ENCODE measurements around the gene FLNB.

The FLNB gene

DNA sequence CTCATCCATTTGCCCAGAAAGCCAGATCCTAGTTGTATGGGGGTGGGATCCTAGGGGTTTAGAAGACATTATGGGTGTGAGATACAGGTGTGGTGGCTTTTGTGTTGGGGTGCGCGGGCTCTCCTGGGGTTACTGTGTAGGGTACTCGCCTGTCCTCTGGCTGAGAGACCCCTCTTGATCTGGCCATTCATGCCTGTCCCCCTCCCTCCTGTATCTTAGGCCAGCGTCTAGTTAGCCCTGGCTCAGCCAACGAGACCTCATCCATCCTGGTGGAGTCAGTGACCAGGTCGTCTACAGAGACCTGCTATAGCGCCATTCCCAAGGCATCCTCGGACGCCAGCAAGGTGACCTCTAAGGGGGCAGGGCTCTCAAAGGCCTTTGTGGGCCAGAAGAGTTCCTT lies 161.1 kb downstream of the FLNB start:
- Mint-ChIP-seq H3K4me3 (no peak overlapping the region), H3K27me3 (no peaks in the 10 kb centered on the region), H3K4me1 (peaks cover 12% of the 10 kb centered on the region), H3K27ac (peak overlapping the region in 1 of 2 donors; percentile 21), H3K9me3 (no peaks in the 10 kb centered on the region)
- ATAC-seq = no peak
- no peak for DNase-seq

GRCh38 chr3:58170376-58170775 lies 162.2 kb downstream of the FLNB start:
- H3K4me1 Mint-ChIP-seq = peaks cover 11% of the 10 kb centered on the region
- H3K27ac Mint-ChIP-seq = no peak overlapping the region
- H3K9me3 Mint-ChIP-seq = no peaks in the 10 kb centered on the region
- peaks cover 2% of the 10 kb centered on the region for H3K27me3 Mint-ChIP-seq
- no peak for DNase-seq
- ATAC-seq = no peak
- H3K4me3 Mint-ChIP-seq = no peak overlapping the region

GRCh38 chr3:58171126-58171525 lies 162.9 kb downstream of the FLNB start:
- Mint-ChIP-seq H3K4me3 (no peak overlapping the region), H3K27me3 (peaks cover 9% of the 10 kb centered on the region), H3K27ac (no peak overlapping the region), H3K4me1 (peaks cover 10% of the 10 kb centered on the region), H3K9me3 (no peaks in the 10 kb centered on the region)
- ATAC-seq (no peak), DNase-seq (no peak)

DNA sequence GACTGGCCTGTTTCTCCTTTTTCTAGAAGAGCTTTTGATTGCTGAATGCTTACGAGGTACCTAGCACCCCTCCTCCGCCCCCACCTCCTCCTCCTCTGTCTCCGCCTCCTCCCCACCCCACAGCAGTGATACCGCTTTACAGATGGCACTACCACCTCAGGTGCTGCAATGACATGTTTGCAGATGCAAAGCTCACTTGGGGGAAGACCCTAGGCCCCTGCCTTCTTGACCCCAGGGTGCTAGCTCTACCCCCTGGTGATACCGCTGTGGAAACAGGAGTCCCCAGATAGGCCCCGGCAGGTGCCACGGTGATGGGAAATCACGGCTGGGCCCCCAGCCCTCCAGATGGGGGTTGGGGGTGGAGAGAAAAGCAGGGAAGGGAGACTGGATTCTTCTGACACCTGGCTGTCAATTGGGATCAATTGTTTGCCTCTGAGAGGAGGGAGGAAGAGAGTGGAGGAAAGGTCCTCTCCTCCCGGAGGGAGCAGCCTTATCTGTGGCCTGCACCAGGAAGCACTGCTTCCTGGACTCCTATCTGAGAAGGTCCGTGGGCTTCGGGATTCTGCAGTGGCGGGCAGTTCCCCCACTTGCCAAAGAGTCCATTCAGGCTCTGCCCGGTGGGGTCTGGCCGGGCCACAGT lies 164.9 kb downstream of the FLNB start:
- H3K27ac Mint-ChIP-seq = no peak overlapping the region
- H3K27me3 Mint-ChIP-seq = peaks cover 14% of the 10 kb centered on the region
- no peak overlapping the region for H3K4me3 Mint-ChIP-seq
- DNase-seq = no peak
- H3K9me3 Mint-ChIP-seq = no peaks in the 10 kb centered on the region
- no peak for ATAC-seq
- peaks cover 31% of the 10 kb centered on the region for H3K4me1 Mint-ChIP-seq

GRCh38 chr3:58173669-58174398 lies 165.6 kb downstream of the FLNB start:
- ATAC-seq (peak; percentile 35), DNase-seq (peak; percentile 49 to 66)
- H3K27me3 Mint-ChIP-seq = peaks cover 20% of the 10 kb centered on the region
- H3K4me3 Mint-ChIP-seq = no peak overlapping the region
- H3K4me1 Mint-ChIP-seq = peaks cover 38% of the 10 kb centered on the region
- no peaks in the 10 kb centered on the region for H3K9me3 Mint-ChIP-seq
- no peak overlapping the region for H3K27ac Mint-ChIP-seq

DNA sequence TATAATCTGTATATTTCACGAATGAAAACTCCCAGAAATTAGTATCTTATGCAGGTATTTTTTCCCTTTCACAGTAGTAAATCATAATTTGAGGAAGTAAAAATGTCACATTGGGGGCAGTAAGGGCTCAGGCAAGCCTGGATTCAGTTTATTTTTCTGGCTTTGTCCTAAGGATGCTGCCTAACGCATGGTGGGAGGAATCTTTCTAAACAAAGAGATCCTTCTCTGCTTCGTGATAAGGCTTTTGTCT lies 166.9 kb downstream of the FLNB start:
- H3K4me1 Mint-ChIP-seq = peaks cover 41% of the 10 kb centered on the region
- ATAC-seq = no peak
- no peaks in the 10 kb centered on the region for H3K9me3 Mint-ChIP-seq
- no peak overlapping the region for H3K27ac Mint-ChIP-seq
- no peak for DNase-seq
- H3K4me3 Mint-ChIP-seq = no peak overlapping the region
- H3K27me3 Mint-ChIP-seq = peaks cover 22% of the 10 kb centered on the region

GRCh38 chr3:58175437-58176184 lies 167.4 kb downstream of the FLNB start:
- Mint-ChIP-seq H3K4me1 (peaks cover 41% of the 10 kb centered on the region), H3K27ac (peak overlapping the region in 1 of 2 donors; percentile 22)
- no peak for DNase-seq

GRCh38 chr3:58176185-58176530 lies 167.9 kb downstream of the FLNB start:
- DNase-seq (no peak), ATAC-seq (no peak)
- Mint-ChIP-seq H3K4me1 (peaks cover 41% of the 10 kb centered on the region), H3K27ac (no peak overlapping the region), H3K9me3 (no peaks in the 10 kb centered on the region), H3K27me3 (peaks cover 29% of the 10 kb centered on the region), H3K4me3 (no peak overlapping the region)

More at GRCh38 chr3:58175437-58176184, 167.4 kb downstream of the FLNB start:
- ATAC-seq = no peak
- H3K4me3 Mint-ChIP-seq = no peak overlapping the region
- H3K9me3 Mint-ChIP-seq = no peaks in the 10 kb centered on the region
- peaks cover 27% of the 10 kb centered on the region for H3K27me3 Mint-ChIP-seq

DNA sequence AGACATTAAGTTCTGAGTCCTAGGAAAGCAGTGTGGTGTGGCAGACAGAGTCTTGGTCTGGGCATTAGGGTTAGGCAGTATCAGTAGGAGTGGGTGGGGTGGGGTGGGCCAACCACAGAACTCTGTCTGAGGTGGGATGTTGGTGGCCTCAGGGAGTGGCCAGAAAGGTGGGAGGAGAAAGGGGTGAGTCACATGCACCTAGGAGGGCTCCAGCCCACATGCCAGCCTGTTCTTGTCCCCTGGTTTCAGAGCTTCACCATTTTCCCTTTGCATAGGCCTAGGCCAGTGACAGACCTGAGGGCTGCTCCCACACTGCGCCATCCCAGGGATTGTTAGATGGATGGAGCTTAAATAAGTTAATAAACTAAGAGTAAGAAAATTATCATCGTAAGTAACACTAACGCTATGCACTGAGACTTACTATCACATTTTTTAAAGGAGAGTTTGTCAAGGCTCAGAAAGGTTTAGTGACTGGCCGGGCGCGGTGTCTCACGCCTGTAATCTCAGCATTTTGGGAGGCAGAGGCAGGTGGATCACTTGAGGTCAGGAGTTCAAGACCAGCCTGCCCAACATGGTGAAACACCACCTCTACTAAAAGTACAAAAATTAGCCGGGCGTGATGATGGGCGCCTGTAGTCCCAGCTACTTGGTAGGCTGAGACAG lies 168.7 kb downstream of the FLNB start:
- H3K9me3 Mint-ChIP-seq = no peaks in the 10 kb centered on the region
- ATAC-seq (no peak), DNase-seq (no peak)
- peak overlapping the region; percentile 81 to 83 for H3K4me3 Mint-ChIP-seq
- peaks cover 29% of the 10 kb centered on the region for H3K27me3 Mint-ChIP-seq
- H3K27ac Mint-ChIP-seq = peak overlapping the region in 1 of 2 donors; percentile 76
- H3K4me1 Mint-ChIP-seq = peaks cover 41% of the 10 kb centered on the region

GRCh38 chr3:58177747-58178527 lies 169.7 kb downstream of the FLNB start:
- ATAC-seq (peak; percentile 69), DNase-seq (peak; percentile 88)
- peaks cover 29% of the 10 kb centered on the region for H3K27me3 Mint-ChIP-seq
- H3K4me3 Mint-ChIP-seq = peak overlapping the region; percentile 81 to 83
- H3K9me3 Mint-ChIP-seq = no peaks in the 10 kb centered on the region
- H3K4me1 Mint-ChIP-seq = peaks cover 41% of the 10 kb centered on the region
- H3K27ac Mint-ChIP-seq = peak overlapping the region; percentile 19 to 78

DNA sequence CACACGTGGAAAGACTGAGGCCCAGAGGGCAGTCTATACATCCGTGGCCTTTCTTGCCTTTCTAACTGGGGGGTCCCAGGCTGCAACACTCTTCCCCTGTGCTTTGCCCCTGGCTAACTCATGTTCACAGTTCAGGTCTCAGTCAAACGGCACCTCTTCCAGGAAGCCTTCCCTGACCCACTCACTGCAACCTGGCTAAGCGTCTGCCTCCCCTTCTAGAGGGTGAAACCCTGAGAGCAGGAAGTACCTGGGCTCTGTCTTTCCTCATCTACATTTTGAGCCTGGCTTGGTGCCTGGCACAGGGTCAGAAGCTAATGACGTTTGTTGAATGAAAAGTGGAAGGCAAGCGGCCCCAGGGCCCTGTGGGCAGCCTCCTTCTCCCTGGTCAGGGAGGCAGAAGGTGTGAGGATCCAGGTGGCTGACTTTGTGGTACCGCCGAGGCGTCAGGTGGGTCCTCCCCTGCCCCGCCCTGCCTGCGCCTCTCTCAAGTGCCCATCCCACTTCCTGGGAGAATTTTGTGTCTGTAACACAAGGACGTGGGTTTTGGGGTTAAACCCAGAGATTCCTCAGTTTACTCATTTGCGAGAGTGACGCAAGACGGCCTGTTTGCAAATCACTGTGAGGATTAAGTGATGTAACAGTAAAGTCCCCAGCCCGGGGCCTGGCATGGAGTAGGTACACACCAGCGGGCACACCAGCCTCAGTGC lies 170.5 kb downstream of the FLNB start:
- Mint-ChIP-seq H3K4me3 (peak overlapping the region; percentile 81 to 83), H3K27ac (peak overlapping the region in 1 of 2 donors; percentile 19), H3K4me1 (peaks cover 37% of the 10 kb centered on the region), H3K27me3 (peaks cover 29% of the 10 kb centered on the region), H3K9me3 (no peaks in the 10 kb centered on the region)
- peak in 1 of 2 donors; percentile 64 for DNase-seq
- ATAC-seq = peak; percentile 66

DNA sequence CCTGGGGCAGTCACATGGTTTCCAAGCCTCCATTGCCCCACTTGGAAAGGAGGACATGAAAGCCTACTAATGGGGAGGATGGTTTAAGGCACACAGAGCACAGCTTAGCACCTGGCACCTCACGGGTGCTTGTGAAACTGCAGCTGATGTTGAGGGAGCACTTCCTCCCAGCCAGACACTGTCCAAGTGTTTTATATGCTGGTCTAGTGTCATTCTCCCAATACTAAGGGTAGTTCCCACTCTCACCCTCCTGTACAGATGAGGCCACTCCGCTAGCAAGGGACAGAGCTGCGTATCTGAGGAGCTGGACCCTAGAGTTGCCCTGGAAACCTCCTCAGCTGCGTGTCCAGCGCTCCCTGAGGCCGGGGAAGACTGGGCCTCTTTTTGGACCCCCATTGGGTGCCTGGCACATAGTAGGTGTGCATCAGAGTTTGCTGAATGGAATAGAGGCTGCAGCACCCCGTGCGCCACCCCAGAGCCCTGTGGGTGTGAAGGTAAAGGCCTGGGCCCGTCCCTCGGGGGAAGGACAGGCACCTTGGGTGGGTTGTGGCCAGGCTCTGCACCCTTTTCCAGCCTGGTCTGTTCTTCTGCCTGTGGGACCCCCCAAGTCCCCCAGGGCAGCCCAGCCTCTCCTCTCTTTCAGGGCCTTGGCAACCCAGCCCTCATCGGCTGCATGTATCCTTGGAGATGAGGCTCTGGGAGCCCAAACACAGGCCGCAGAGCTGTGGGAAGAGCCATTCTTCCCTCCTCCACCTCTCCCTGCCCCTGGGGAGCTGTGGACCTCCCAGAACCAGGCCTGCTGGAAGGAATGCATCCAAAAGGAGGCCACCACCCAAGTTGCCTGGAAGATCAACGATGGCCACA lies 171.2 kb downstream of the FLNB start:
- peaks cover 29% of the 10 kb centered on the region for H3K27me3 Mint-ChIP-seq
- ATAC-seq (no peak), DNase-seq (no peak)
- no peaks in the 10 kb centered on the region for H3K9me3 Mint-ChIP-seq
- peaks cover 37% of the 10 kb centered on the region for H3K4me1 Mint-ChIP-seq
- no peak overlapping the region for H3K27ac Mint-ChIP-seq
- peak overlapping the region in 1 of 2 donors; percentile 81 for H3K4me3 Mint-ChIP-seq

- no peak overlapping the region for H3K27ac Mint-ChIP-seq
Observed at GRCh38 chr3:58180099-58180880, 172.1 kb downstream of the FLNB start.

More at GRCh38 chr3:58180099-58180880, 172.1 kb downstream of the FLNB start:
- peaks cover 28% of the 10 kb centered on the region for H3K27me3 Mint-ChIP-seq
- no peak overlapping the region for H3K4me3 Mint-ChIP-seq
- ATAC-seq (no peak), DNase-seq (no peak)
- H3K9me3 Mint-ChIP-seq = no peaks in the 10 kb centered on the region
- peaks cover 36% of the 10 kb centered on the region for H3K4me1 Mint-ChIP-seq
